Glutamatergic neuron (in vitro differentiated cells): ENCODE results near the gene EMID1. TPM values are rescaled to one million over a fixed set of nuclear protein-coding genes. Genes with fewer than 3 reads are reported as not detected.
A peak's percentile ranks its signal among the peaks of the same experiment; 100 is the strongest.

ENCODE experiments used
- DNase-seq: peaks from one replicate; pipeline ENCODE4 v3.0.0; 2022
- H3K27ac Mint-ChIP-seq: one replicate; pipeline ENCODE4 v1.8.0; 2020; ENCODE audit warnings: mild to moderate bottlenecking, mixed read lengths, inconsistent platforms; ENCODE audit not compliant: unreplicated experiment
- H3K27me3 Mint-ChIP-seq: one replicate; pipeline ENCODE4 v1.8.0; 2020; ENCODE audit warnings: mild to moderate bottlenecking, moderate library complexity, mixed read lengths, inconsistent platforms; ENCODE audit not compliant: unreplicated experiment
- H3K36me3 Mint-ChIP-seq: one replicate; pipeline ENCODE4 v1.8.0; 2020; ENCODE audit warnings: mild to moderate bottlenecking, mixed read lengths, inconsistent platforms; ENCODE audit not compliant: unreplicated experiment
- H3K4me1 Mint-ChIP-seq: one replicate; pipeline ENCODE4 v1.8.0; 2020; ENCODE audit warnings: mild to moderate bottlenecking, low read depth, mixed read lengths, inconsistent platforms; ENCODE audit not compliant: unreplicated experiment
- H3K4me3 Mint-ChIP-seq: one replicate; pipeline ENCODE4 v1.8.0; 2020; ENCODE audit warnings: mild to moderate bottlenecking, mixed read lengths, inconsistent platforms; ENCODE audit not compliant: unreplicated experiment
- H3K9me3 Mint-ChIP-seq: one replicate; pipeline ENCODE4 v1.8.0; 2020; ENCODE audit warnings: mild to moderate bottlenecking, moderate library complexity, mixed read lengths, inconsistent platforms; ENCODE audit not compliant: unreplicated experiment
- total RNA-seq: library from RNA; stranded (reverse); fragmentation: NEBNext Ultra II Directional; extraction: Animal tissue kit (Norgen Biotek cat#: 25700); gene quantifications from one replicate; pipeline ENCODE4 v1.2.1, GENCODE V29; 2021; ENCODE audit not compliant: unreplicated experiment
- TF ChIP-seq, protein P1 (sequence below): fragments of 200-600 bp; sonication (generic); IDR thresholded peaks from one replicate; pipeline ENCODE4 v1.5.0; 2021; ENCODE audit not compliant: partially characterized antibody, unreplicated experiment

EMID1 gene
- total RNA-seq, 1 donor from 2014 or later: 0.76 TPM

GRCh38 chr22:29270475-29271271, 65.0 kb downstream of the EMID1 start:
- H3K4me3 Mint-ChIP-seq: peak overlapping the region; percentile 97
- no peak for DNase-seq
- peaks cover 13% of the 10 kb centered on the region for H3K9me3 Mint-ChIP-seq
- peaks cover 9% of the 10 kb centered on the region for H3K27me3 Mint-ChIP-seq
- peaks cover 38% of the 10 kb centered on the region for H3K4me1 Mint-ChIP-seq
- TF ChIP-seq, protein P1, sequence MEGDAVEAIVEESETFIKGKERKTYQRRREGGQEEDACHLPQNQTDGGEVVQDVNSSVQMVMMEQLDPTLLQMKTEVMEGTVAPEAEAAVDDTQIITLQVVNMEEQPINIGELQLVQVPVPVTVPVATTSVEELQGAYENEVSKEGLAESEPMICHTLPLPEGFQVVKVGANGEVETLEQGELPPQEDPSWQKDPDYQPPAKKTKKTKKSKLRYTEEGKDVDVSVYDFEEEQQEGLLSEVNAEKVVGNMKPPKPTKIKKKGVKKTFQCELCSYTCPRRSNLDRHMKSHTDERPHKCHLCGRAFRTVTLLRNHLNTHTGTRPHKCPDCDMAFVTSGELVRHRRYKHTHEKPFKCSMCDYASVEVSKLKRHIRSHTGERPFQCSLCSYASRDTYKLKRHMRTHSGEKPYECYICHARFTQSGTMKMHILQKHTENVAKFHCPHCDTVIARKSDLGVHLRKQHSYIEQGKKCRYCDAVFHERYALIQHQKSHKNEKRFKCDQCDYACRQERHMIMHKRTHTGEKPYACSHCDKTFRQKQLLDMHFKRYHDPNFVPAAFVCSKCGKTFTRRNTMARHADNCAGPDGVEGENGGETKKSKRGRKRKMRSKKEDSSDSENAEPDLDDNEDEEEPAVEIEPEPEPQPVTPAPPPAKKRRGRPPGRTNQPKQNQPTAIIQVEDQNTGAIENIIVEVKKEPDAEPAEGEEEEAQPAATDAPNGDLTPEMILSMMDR: no peak
- peaks cover 9% of the 10 kb centered on the region for H3K36me3 Mint-ChIP-seq
- H3K27ac Mint-ChIP-seq: no peak overlapping the region

DNA sequence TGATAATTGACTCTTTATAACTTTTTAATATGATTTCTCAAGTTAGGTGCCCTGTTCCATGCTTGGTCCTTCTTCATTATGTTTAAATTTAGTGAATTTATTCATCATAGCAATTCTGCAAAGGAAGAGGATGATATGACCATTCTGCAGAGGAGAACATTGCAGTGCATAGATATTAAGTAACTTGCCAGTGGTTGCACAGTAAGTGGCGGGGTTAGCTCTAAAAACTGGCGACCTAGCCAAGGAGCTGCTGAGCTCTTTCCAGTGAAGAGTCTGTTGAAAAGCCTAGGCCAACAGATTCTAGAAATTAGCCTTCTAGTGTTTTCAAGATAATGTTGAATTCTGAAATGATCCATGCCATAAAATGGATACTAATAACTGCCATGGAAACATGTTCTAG, 66.9 kb downstream of the EMID1 start:
- Mint-ChIP-seq H3K27ac (no peak overlapping the region), H3K27me3 (peaks cover 7% of the 10 kb centered on the region), H3K4me1 (peaks cover 29% of the 10 kb centered on the region), H3K4me3 (no peak overlapping the region), H3K9me3 (peaks cover 6% of the 10 kb centered on the region), H3K36me3 (peaks cover 9% of the 10 kb centered on the region)
- TF ChIP-seq, protein P1: no peak
- DNase-seq: no peak

- Mint-ChIP-seq H3K4me3 (no peak overlapping the region), H3K4me1 (peaks cover 24% of the 10 kb centered on the region), H3K36me3 (no peaks in the 10 kb centered on the region), H3K27ac (no peak overlapping the region), H3K9me3 (peaks cover 1% of the 10 kb centered on the region), H3K27me3 (no peaks in the 10 kb centered on the region)
- DNase-seq: no peak
- TF ChIP-seq, protein P1: no peak
Observed at GRCh38 chr22:29275167-29275566, 69.5 kb downstream of the EMID1 start.

- no peaks in the 10 kb centered on the region for H3K36me3 Mint-ChIP-seq
- H3K4me3 Mint-ChIP-seq: no peak overlapping the region
- peak overlapping the region; percentile 44 for H3K27ac Mint-ChIP-seq
- peaks cover 1% of the 10 kb centered on the region for H3K9me3 Mint-ChIP-seq
- no peaks in the 10 kb centered on the region for H3K27me3 Mint-ChIP-seq
- peaks cover 16% of the 10 kb centered on the region for H3K4me1 Mint-ChIP-seq
- TF ChIP-seq, protein P1: no peak
- DNase-seq: no peak
Observed at GRCh38 chr22:29275819-29276565, 70.3 kb downstream of the EMID1 start.

- Mint-ChIP-seq H3K36me3 (no peaks in the 10 kb centered on the region), H3K27ac (no peak overlapping the region), H3K4me1 (peaks cover 6% of the 10 kb centered on the region), H3K27me3 (no peaks in the 10 kb centered on the region), H3K4me3 (no peak overlapping the region), H3K9me3 (no peaks in the 10 kb centered on the region)
- TF ChIP-seq, protein P1: no peak
- no peak for DNase-seq
Observed at GRCh38 chr22:29277927-29278326, 72.2 kb downstream of the EMID1 start.
